GM12878 (cell line): Measurements from ENCODE around the gene POGLUT3.

Experiments
- ATF3 ChIP-seq: IDR thresholded peaks from 2 replicates; pipeline ENCODE4 v1.6.1; 2011; ENCODE audit warnings: low read depth, mild to moderate bottlenecking, low read length, moderate library complexity, borderline replicate concordance; ENCODE audit errors: extremely low read depth
- CHD4 ChIP-seq: fragments of 200-600 bp; sonication (generic); IDR thresholded peaks from 2 replicates; pipeline ENCODE4 v1.6.1; 2016; ENCODE audit warnings: mild to moderate bottlenecking
- EZH2 ChIP-seq: IDR thresholded peaks from 2 replicates; pipeline ENCODE4 v1.6.1; 2012; ENCODE audit warnings: low read depth, mild to moderate bottlenecking, control low read depth, inconsistent platforms, low read length, borderline replicate concordance; ENCODE audit not compliant: control insufficient read depth
- GATAD2B ChIP-seq: fragments of 450-650 bp; conservative IDR thresholded peaks from 2 replicates; pipeline ENCODE4 v1.6.1; 2017; ENCODE audit warnings: low read depth, mild to moderate bottlenecking, moderate library complexity
- KLF5 ChIP-seq: fragments of 450-650 bp; IDR thresholded peaks from 2 replicates; pipeline ENCODE4 v1.6.1; 2014; ENCODE audit warnings: mild to moderate bottlenecking; ENCODE audit not compliant: partially characterized antibody
- TCF3 ChIP-seq: IDR thresholded peaks from 2 replicates; pipeline ENCODE4 v1.6.1; 2012; ENCODE audit warnings: low read depth, mild to moderate bottlenecking, low read length, borderline replicate concordance; ENCODE audit not compliant: insufficient read depth
- TF ChIP-seq, protein P1 (sequence below), 3 experiments: IDR thresholded peaks in 2 of 3; conservative IDR thresholded peaks in 1 of 3; 2 replicates each; pipeline ENCODE4 v1.5.1; 2011; ENCODE audit warnings: low read depth in 3 of 3, low read length in 3 of 3, mild to moderate bottlenecking in 3 of 3, control low read depth in 2 of 3, moderate library complexity in 2 of 3, inconsistent platforms in 1 of 3, mixed read lengths in 1 of 3; ENCODE audit not compliant: control insufficient read depth in 2 of 3, insufficient read depth in 1 of 3; ENCODE audit errors: extremely low read depth in 1 of 3

- TF ChIP-seq ATF3 (no peak), EZH2 (no peak), TCF3 (no peak), CHD4 (no peak), GATAD2B (no peak), KLF5 (no peak)
- TF ChIP-seq, protein P1, sequence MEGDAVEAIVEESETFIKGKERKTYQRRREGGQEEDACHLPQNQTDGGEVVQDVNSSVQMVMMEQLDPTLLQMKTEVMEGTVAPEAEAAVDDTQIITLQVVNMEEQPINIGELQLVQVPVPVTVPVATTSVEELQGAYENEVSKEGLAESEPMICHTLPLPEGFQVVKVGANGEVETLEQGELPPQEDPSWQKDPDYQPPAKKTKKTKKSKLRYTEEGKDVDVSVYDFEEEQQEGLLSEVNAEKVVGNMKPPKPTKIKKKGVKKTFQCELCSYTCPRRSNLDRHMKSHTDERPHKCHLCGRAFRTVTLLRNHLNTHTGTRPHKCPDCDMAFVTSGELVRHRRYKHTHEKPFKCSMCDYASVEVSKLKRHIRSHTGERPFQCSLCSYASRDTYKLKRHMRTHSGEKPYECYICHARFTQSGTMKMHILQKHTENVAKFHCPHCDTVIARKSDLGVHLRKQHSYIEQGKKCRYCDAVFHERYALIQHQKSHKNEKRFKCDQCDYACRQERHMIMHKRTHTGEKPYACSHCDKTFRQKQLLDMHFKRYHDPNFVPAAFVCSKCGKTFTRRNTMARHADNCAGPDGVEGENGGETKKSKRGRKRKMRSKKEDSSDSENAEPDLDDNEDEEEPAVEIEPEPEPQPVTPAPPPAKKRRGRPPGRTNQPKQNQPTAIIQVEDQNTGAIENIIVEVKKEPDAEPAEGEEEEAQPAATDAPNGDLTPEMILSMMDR (IDR thresholded peaks at IDR 0.05 in 2 of 3, conservative IDR thresholded peaks at IDR 0.05 in 1 of 3; ENCODE audit: control insufficient read depth in 2 of 3, extremely low read depth in 1 of 3, insufficient read depth in 1 of 3, low read depth in 3 of 3, low read length in 3 of 3), result no peak
Measured at GRCh38 chr11:108511851-108512474, 13.8 kb upstream of the POGLUT3 start.
